IMR-90 (cell line): ENCODE results near the gene MALRD1. TPM values are rescaled to one million over a fixed set of nuclear protein-coding genes. Genes with fewer than 3 reads are reported as not detected.

Experiments
- ATAC-seq: fragments of 200-7000 bp; cut with Tn5 transposase; 2 replicates; pipeline ENCODE4 v1.9.1; 2020; ENCODE audit warnings: low read depth, mild to moderate bottlenecking, moderate library complexity
- Bru-seq: library from RNA; stranded (reverse); fragments of 400-500 nt; gene quantifications from one replicate; lab custom pipeline; 2021; lab: Mats Ljungman, UMichigan
- BruChase-seq, 2 experiments: library from RNA; stranded (reverse); fragments of 400-500 nt; gene quantifications; one replicate each; lab custom pipeline; 2021; lab: Mats Ljungman, UMichigan
- BruUV-seq: library from RNA; stranded (reverse); fragments of 400-500 nt; replicated peaks from 2 replicates; lab custom pipeline; 2021; lab: Mats Ljungman, UMichigan
- CTCF ChIA-PET: fragments of 300-600 bp; formaldehyde crosslinking; extraction: SDS; loops from one replicate; lab custom pipeline; 2021; ENCODE audit warnings: antibody characterized with exemption; lab: Yijun Ruan, JAX
- POLR2A ChIA-PET: fragments of 300-600 bp; sonication (Branson Sonifier 250); formaldehyde crosslinking; loops from one replicate; lab custom pipeline; 2022; ENCODE audit warnings: antibody characterized with exemption; ENCODE audit not compliant: unreplicated experiment; lab: Charles Lee
- DNase-seq: peaks from one replicate; pipeline ENCODE4 v3.0.0; 2013
- H2AFZ ChIP-seq: replicated peaks from 2 replicates; pipeline ENCODE3; 2013; ENCODE audit warnings: low read length, mild to moderate bottlenecking; ENCODE audit not compliant: poor library complexity
- H2AK5ac ChIP-seq: 2 replicates; pipeline ENCODE4 v1.6.1; 2013; ENCODE audit warnings: low read depth, low read length, inconsistent platforms
- H2AK9ac ChIP-seq: replicated peaks from 2 replicates; pipeline ENCODE3; 2013; ENCODE audit warnings: mild to moderate bottlenecking, low read depth, low read length, moderate library complexity; ENCODE audit not compliant: poor library complexity
- H2BK120ac ChIP-seq: 2 replicates; pipeline ENCODE4 v1.6.1; 2013; ENCODE audit warnings: low read depth, low read length, inconsistent platforms
- H2BK15ac ChIP-seq: 3 replicates; pipeline ENCODE4 v1.6.1; 2013; ENCODE audit warnings: low read depth, low read length, inconsistent platforms
- H2BK20ac ChIP-seq: 2 replicates; pipeline ENCODE4 v1.6.1; 2013; ENCODE audit warnings: low read depth, mild to moderate bottlenecking, inconsistent platforms, low read length, moderate library complexity
- H2BK5ac ChIP-seq: 2 replicates; pipeline ENCODE4 v1.6.1; 2013; ENCODE audit warnings: mild to moderate bottlenecking, low read depth, low read length, inconsistent platforms; ENCODE audit not compliant: poor library complexity, severe bottlenecking
- H3K14ac ChIP-seq: replicated peaks from 2 replicates; pipeline ENCODE4 v1.6.1; 2013; ENCODE audit warnings: low read depth, low read length, inconsistent platforms
- H3K18ac ChIP-seq: 2 replicates; pipeline ENCODE4 v1.6.1; 2013; ENCODE audit warnings: low read depth, low read length, control low read depth
- H3K23ac ChIP-seq: 2 replicates; pipeline ENCODE4 v1.6.1; 2013; ENCODE audit warnings: low read depth, low read length, inconsistent platforms
- H3K27ac ChIP-seq: 2 replicates; pipeline ENCODE4 v1.5.1; 2013; ENCODE audit warnings: mild to moderate bottlenecking, control low read depth, low read length; ENCODE audit not compliant: insufficient read depth
- H3K27me3 ChIP-seq: 2 replicates; pipeline ENCODE4 v1.6.1; 2013; ENCODE audit warnings: low read length; ENCODE audit not compliant: control insufficient read depth, insufficient read depth
- H3K36me3 ChIP-seq: 2 replicates; pipeline ENCODE4 v1.6.1; 2013; ENCODE audit warnings: low read length, mixed read lengths; ENCODE audit not compliant: control insufficient read depth, insufficient read depth
- H3K4ac ChIP-seq: 2 replicates; pipeline ENCODE4 v1.6.1; 2013; ENCODE audit warnings: low read depth, low read length, inconsistent platforms
- H3K4me1 ChIP-seq: 2 replicates; pipeline ENCODE4 v1.6.1; 2013; ENCODE audit warnings: low read length, mixed read lengths; ENCODE audit not compliant: control insufficient read depth, insufficient read depth
- H3K4me2 ChIP-seq: 2 replicates; pipeline ENCODE4 v1.6.1; 2013; ENCODE audit warnings: low read depth, mild to moderate bottlenecking, control low read depth, low read length, moderate library complexity
- H3K4me3 ChIP-seq: 2 replicates; pipeline ENCODE4 v1.5.1; 2013; ENCODE audit warnings: low read depth, mild to moderate bottlenecking, control low read depth, low read length, moderate library complexity; ENCODE audit not compliant: insufficient read depth
- H3K56ac ChIP-seq: 2 replicates; pipeline ENCODE4 v1.6.1; 2013; ENCODE audit warnings: low read length, inconsistent platforms; ENCODE audit not compliant: insufficient read depth; ENCODE audit errors: extremely low read depth
- H3K79me1 ChIP-seq, 2 experiments: 2 replicates each; pipeline ENCODE4 v1.6.1; 2013; ENCODE audit warnings: low read length in 2 of 2, inconsistent platforms in 1 of 2, low read depth in 1 of 2
- H3K9ac ChIP-seq: 2 replicates; pipeline ENCODE4 v1.6.1; 2013; ENCODE audit warnings: low read depth, low read length, control low read depth
- H3K9me1 ChIP-seq: 2 replicates; pipeline ENCODE4 v1.6.1; 2013; ENCODE audit warnings: low read length, inconsistent platforms; ENCODE audit not compliant: insufficient read depth
- H3K9me3 ChIP-seq: 2 replicates; pipeline ENCODE4 v1.6.1; 2013; ENCODE audit warnings: low read length; ENCODE audit not compliant: control insufficient read depth, insufficient read depth
- H4K20me1 ChIP-seq: 2 replicates; pipeline ENCODE4 v1.6.1; 2013; ENCODE audit warnings: low read length, inconsistent platforms; ENCODE audit not compliant: insufficient read depth
- H4K5ac ChIP-seq: 2 replicates; pipeline ENCODE4 v1.6.1; 2013; ENCODE audit warnings: mild to moderate bottlenecking, low read depth, low read length, control low read depth
- H4K8ac ChIP-seq, 2 experiments: 2 replicates each; pipeline ENCODE4 v1.6.1; 2013; ENCODE audit warnings: low read depth in 2 of 2, low read length in 2 of 2, control low read depth in 1 of 2, inconsistent platforms in 1 of 2
- H4K91ac ChIP-seq: 2 replicates; pipeline ENCODE4 v1.6.1; 2013; ENCODE audit warnings: low read depth, low read length, inconsistent platforms; ENCODE audit not compliant: insufficient read depth
- BHLHE40 ChIP-seq: fragments of 150-350 bp; IDR thresholded peaks from 2 replicates; pipeline ENCODE4 v1.6.1; 2016; ENCODE audit warnings: mild to moderate bottlenecking, low read depth, low read length
- CEBPB ChIP-seq: IDR thresholded peaks from 2 replicates; pipeline ENCODE4 v1.6.1; 2012; ENCODE audit warnings: low read depth, low read length, improper control_type of control experiment
- CHD1 ChIP-seq: IDR thresholded peaks from 2 replicates; pipeline ENCODE4 v1.6.1; 2012; ENCODE audit warnings: low read depth, low read length, improper control_type of control experiment
- FOS ChIP-seq: fragments of 150-350 bp; IDR thresholded peaks from 2 replicates; pipeline ENCODE4 v1.6.1; 2016; ENCODE audit warnings: low read depth, low read length
- MAFK ChIP-seq: IDR thresholded peaks from 2 replicates; pipeline ENCODE4 v1.6.1; 2012; ENCODE audit warnings: low read depth, low read length, improper control_type of control experiment
- MAZ ChIP-seq: IDR thresholded peaks from 2 replicates; pipeline ENCODE4 v1.6.1; 2012; ENCODE audit warnings: low read depth, mild to moderate bottlenecking, low read length, improper control_type of control experiment, moderate library complexity, borderline replicate concordance
- MXI1 ChIP-seq: IDR thresholded peaks from 2 replicates; pipeline ENCODE4 v1.6.1; 2012; ENCODE audit warnings: low read depth, mild to moderate bottlenecking, low read length, moderate library complexity, borderline replicate concordance
- NFE2L2 ChIP-seq: fragments of 150-350 bp; IDR thresholded peaks from 2 replicates; pipeline ENCODE4 v1.6.1; 2016; ENCODE audit warnings: low read depth, mild to moderate bottlenecking, low read length
- POLR2A ChIP-seq: IDR thresholded peaks from 2 replicates; pipeline ENCODE4 v1.6.1; 2012; ENCODE audit warnings: mild to moderate bottlenecking, low read depth, low read length
- RAD21 ChIP-seq: IDR thresholded peaks from 2 replicates; pipeline ENCODE4 v1.6.1; 2012; ENCODE audit warnings: low read length, improper control_type of control experiment
- RCOR1 ChIP-seq: IDR thresholded peaks from 2 replicates; pipeline ENCODE4 v1.6.1; 2012; ENCODE audit warnings: mild to moderate bottlenecking, low read length, improper control_type of control experiment; ENCODE audit not compliant: insufficient replicate concordance
- RFX5 ChIP-seq: IDR thresholded peaks from 2 replicates; pipeline ENCODE4 v1.8.0; 2012; ENCODE audit warnings: low read depth, mild to moderate bottlenecking, low read length, moderate library complexity
- SMC3 ChIP-seq: fragments of 150-350 bp; IDR thresholded peaks from 2 replicates; pipeline ENCODE4 v1.6.1; 2016; ENCODE audit warnings: low read depth, mild to moderate bottlenecking, antibody characterized with exemption, low read length, moderate library complexity
- WGBS, 2 experiments: methylation state at CpG; one replicate each; pipeline versions ENCODE4 v1.1.5 to v1.1.7; 2013; ENCODE audit warnings: missing lambda C conversion rate in 2 of 2; ENCODE audit not compliant: insufficient read length in 1 of 2; ENCODE audit errors: extremely low coverage in 2 of 2; 5-methylcytosine and 5-hydroxymethylcytosine counted together
- dilution Hi-C: fragments of 300-500 bp; cut with HindIII; formaldehyde crosslinking; loops from one replicate; pipeline ENCODE4 v1.14.3; 2018; ENCODE audit warnings: low sequenced_read_pairs; ENCODE audit not compliant: unreplicated experiment
- in situ Hi-C: fragments of 300-500 bp; cut with MboI; formaldehyde crosslinking; loops from 3 replicates; pipeline ENCODE4 v1.14.3; 2019; ENCODE audit warnings: low sequenced_read_pairs, inconsistent platforms, mixed read lengths
- intact Hi-C: fragments of 100-400 bp; cut with micrococcal nuclease; formaldehyde crosslinking; loops from 2 replicates; pipeline ENCODE4 v1.10.0; 2022
- long read RNA-seq: library from polyadenylated mRNA; unstranded; transcript quantifications from one replicate; pipeline ENCODE4 v2.0.0, GENCODE V29; 2021; ENCODE audit not compliant: unreplicated experiment
- polyA plus RNA-seq, 3 experiments: library from polyadenylated mRNA; depleted of rRNA; stranded (reverse); fragments of >200 nt; gene quantifications; 2 replicates each; pipeline ENCODE4 v1.2.3, GENCODE V29; 2012; ENCODE audit warnings: low replicate concordance in 1 of 3
- total RNA-seq: library from RNA; depleted of rRNA; stranded (reverse); fragments of >200 nt; gene quantifications from 2 replicates; pipeline ENCODE4 v1.2.3, GENCODE V29; 2012; rRNA removed
- TF ChIP-seq, protein P1 (sequence below): fragments of 150-350 bp; IDR thresholded peaks from 2 replicates; pipeline ENCODE4 v1.6.1; 2017; ENCODE audit warnings: mild to moderate bottlenecking, antibody characterized with exemption, low read length, low read depth
- TF ChIP-seq, protein P2 (sequence below): conservative IDR thresholded peaks from 2 replicates; pipeline ENCODE4 v1.5.1; 2012; ENCODE audit warnings: mild to moderate bottlenecking, low read depth, low read length, improper control_type of control experiment
- TF ChIP-seq, protein P3 (sequence below): fragments of 150-350 bp; IDR thresholded peaks from 2 replicates; pipeline ENCODE4 v1.6.1; 2016; ENCODE audit warnings: low read depth, mild to moderate bottlenecking, low read length, moderate library complexity, borderline replicate concordance

The MALRD1 gene
- total RNA-seq (0.56 and 1.1 TPM in 2 replicates), polyA plus RNA-seq (2012; rRNA removed) (0.27 and 0.34 TPM in 2 replicates), Bru-seq, nascent RNA (percentile 18 among the genes with signal in this experiment), BruChase-seq, experiment 1, labeled RNA remaining after a 6-hour chase (percentile 18 among the genes with signal in this experiment), BruChase-seq, experiment 2, labeled RNA remaining after a 2-hour chase (percentile 16 among the genes with signal in this experiment)
- 0.16 and 0.22 TPM in 2 replicates for polyA plus RNA-seq (2012; cell fraction: cytosol; rRNA removed)
- 0.10 and 0.36 TPM in 2 replicates for polyA plus RNA-seq (2012; cell fraction: nucleus; rRNA removed; ENCODE audit: low replicate concordance)
- long read RNA-seq = 0 reads

DNA sequence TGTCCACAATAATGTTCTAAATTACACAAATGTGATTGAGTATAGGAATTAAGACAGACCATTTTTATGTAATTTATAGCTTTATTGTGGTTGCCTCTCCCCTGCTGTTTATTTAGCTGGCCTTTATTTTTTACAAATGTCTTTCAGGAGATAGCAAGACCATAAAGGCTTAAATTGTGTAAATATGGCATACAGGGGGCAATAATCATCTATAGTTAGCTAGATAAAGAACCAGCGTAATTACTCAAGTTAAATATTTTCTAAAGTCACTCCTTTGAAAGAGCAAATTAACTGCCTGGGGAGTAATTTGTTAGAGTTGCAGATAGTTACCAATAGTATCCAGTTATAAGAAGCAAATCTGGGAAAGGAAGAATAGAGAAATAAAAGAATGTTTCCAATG is at the start of gene MALRD1:
Gene MALRD1, plus strand, starts transcription at position 313 of the 400 bp plus-strand sequence. CDS start 138 bp downstream, outside the sequence.
- no peak within 1 kb of the TSS for H4K5ac ChIP-seq
- H3K4me3 ChIP-seq = no peak within 1 kb of the TSS
- H3K4ac ChIP-seq = no peak within 1 kb of the TSS
- POLR2A ChIA-PET = no interaction called here
- no peaks in the 10 kb centered on the region for H4K20me1 ChIP-seq
- no peak within 1 kb of the TSS for H2BK5ac ChIP-seq
- no peak within 1 kb of the TSS for H2AK9ac ChIP-seq
- WGBS, 2 experiments = no CpG with 5 or more reads among the region's 1 CpG
- no peaks in the 10 kb centered on the region for H3K27me3 ChIP-seq
- no peaks in the 10 kb centered on the region for H3K79me1 ChIP-seq
- H3K56ac ChIP-seq = no peak within 1 kb of the TSS
- H3K36me3 ChIP-seq = no peaks in the 10 kb centered on the region
- no peak within 1 kb of the TSS for H4K8ac ChIP-seq
- ATAC-seq = no peak
- H2BK20ac ChIP-seq = no peak within 1 kb of the TSS
- TF ChIP-seq MAZ (no peak), CEBPB (no peak), MXI1 (no peak), CHD1 (no peak), POLR2A (no peak), RAD21 (no peak), BHLHE40 (no peak), RFX5 (no peak), FOS (no peak), RCOR1 (no peak), NFE2L2 (no peak), MAFK (no peak), SMC3 (no peak)
- TF ChIP-seq, protein P1, sequence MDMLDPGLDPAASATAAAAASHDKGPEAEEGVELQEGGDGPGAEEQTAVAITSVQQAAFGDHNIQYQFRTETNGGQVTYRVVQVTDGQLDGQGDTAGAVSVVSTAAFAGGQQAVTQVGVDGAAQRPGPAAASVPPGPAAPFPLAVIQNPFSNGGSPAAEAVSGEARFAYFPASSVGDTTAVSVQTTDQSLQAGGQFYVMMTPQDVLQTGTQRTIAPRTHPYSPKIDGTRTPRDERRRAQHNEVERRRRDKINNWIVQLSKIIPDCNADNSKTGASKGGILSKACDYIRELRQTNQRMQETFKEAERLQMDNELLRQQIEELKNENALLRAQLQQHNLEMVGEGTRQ = no peak
- TF ChIP-seq, protein P2, sequence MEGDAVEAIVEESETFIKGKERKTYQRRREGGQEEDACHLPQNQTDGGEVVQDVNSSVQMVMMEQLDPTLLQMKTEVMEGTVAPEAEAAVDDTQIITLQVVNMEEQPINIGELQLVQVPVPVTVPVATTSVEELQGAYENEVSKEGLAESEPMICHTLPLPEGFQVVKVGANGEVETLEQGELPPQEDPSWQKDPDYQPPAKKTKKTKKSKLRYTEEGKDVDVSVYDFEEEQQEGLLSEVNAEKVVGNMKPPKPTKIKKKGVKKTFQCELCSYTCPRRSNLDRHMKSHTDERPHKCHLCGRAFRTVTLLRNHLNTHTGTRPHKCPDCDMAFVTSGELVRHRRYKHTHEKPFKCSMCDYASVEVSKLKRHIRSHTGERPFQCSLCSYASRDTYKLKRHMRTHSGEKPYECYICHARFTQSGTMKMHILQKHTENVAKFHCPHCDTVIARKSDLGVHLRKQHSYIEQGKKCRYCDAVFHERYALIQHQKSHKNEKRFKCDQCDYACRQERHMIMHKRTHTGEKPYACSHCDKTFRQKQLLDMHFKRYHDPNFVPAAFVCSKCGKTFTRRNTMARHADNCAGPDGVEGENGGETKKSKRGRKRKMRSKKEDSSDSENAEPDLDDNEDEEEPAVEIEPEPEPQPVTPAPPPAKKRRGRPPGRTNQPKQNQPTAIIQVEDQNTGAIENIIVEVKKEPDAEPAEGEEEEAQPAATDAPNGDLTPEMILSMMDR = no peak
- TF ChIP-seq, protein P3, sequence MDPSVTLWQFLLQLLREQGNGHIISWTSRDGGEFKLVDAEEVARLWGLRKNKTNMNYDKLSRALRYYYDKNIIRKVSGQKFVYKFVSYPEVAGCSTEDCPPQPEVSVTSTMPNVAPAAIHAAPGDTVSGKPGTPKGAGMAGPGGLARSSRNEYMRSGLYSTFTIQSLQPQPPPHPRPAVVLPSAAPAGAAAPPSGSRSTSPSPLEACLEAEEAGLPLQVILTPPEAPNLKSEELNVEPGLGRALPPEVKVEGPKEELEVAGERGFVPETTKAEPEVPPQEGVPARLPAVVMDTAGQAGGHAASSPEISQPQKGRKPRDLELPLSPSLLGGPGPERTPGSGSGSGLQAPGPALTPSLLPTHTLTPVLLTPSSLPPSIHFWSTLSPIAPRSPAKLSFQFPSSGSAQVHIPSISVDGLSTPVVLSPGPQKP = no peak
- dilution Hi-C loops (no loop called here), intact Hi-C loops (no loop called here), in situ Hi-C loops (no loop called here)
- BruUV-seq = no TSS peak
- no peak within 1 kb of the TSS for H3K23ac ChIP-seq
- H3K9me1 ChIP-seq = no peaks in the 10 kb centered on the region
- no peak for DNase-seq
- H3K9me3 ChIP-seq = no peaks in the 10 kb centered on the region
- no peak within 1 kb of the TSS for H2BK120ac ChIP-seq
- no peak within 1 kb of the TSS for H3K14ac ChIP-seq
- no peak within 1 kb of the TSS for H3K27ac ChIP-seq
- no peak within 1 kb of the TSS for H2BK15ac ChIP-seq
- no peak within 1 kb of the TSS for H2AK5ac ChIP-seq
- H3K4me1 ChIP-seq = no peaks in the 10 kb centered on the region
- H3K4me2 ChIP-seq = no peak within 1 kb of the TSS
- CTCF ChIA-PET = no interaction called here
- H2AFZ ChIP-seq = peak within 1 kb of the TSS; percentile 44
- H3K18ac ChIP-seq = no peak within 1 kb of the TSS
- H3K9ac ChIP-seq = no peak within 1 kb of the TSS
- no peak within 1 kb of the TSS for H4K91ac ChIP-seq
